PC-3 (cell line): ENCODE measurements around the gene BNIP3.

Experiments
- CTCF ChIP-seq: fragments of 300-600 bp; sonication (generic); conservative IDR thresholded peaks from 2 replicates; pipeline ENCODE4 v1.5.1; 2017; ENCODE audit warnings: antibody characterized with exemption, low read depth, mild to moderate bottlenecking, low read length
- EZH2 ChIP-seq: fragments of 300-600 bp; sonication (generic); IDR thresholded peaks from one replicate; pipeline ENCODE4 v1.6.1; 2017; ENCODE audit warnings: antibody characterized with exemption, mild to moderate bottlenecking, low read length; ENCODE audit not compliant: unreplicated experiment
- EZH2phosphoT487 ChIP-seq: fragments of 300-600 bp; sonication (generic); IDR thresholded peaks from 2 replicates; pipeline ENCODE4 v1.6.1; 2018; ENCODE audit warnings: mild to moderate bottlenecking, antibody characterized with exemption, low read length, borderline replicate concordance

GRCh38 chr10:131942455-131942854 is 39.3 kb downstream of the BNIP3 start:
- no peak for TF ChIP-seq CTCF
- no peak for TF ChIP-seq EZH2
- TF ChIP-seq EZH2phosphoT487: no peak
